Smooth muscle cell (in vitro differentiated cells): ENCODE data around the gene BTN1A1. TPM values are rescaled to one million over a fixed set of nuclear protein-coding genes. Genes with fewer than 3 reads are reported as not detected.

Source experiments
- DNase-seq: peaks from one replicate; lab custom pipeline; 2025; ENCODE audit not compliant: unreplicated experiment; lab: John Stamatoyannopoulos, UW
- H2AFZ ChIP-seq: fragments of 200-600 bp; sonication (generic); 2 replicates; pipeline ENCODE4 v1.6.0; 2016; ENCODE audit warnings: antibody characterized with exemption, low read depth, mild to moderate bottlenecking
- H3F3A ChIP-seq: fragments of 200-600 bp; sonication (generic); 2 replicates; pipeline ENCODE4 v1.6.0; 2017; ENCODE audit warnings: antibody characterized with exemption, low read depth
- H3K27ac ChIP-seq: fragments of 200-600 bp; sonication (generic); 2 replicates; pipeline ENCODE4 v1.5.1; 2016; ENCODE audit warnings: low read depth, mild to moderate bottlenecking
- H3K27me3 ChIP-seq: fragments of 200-600 bp; sonication (generic); 2 replicates; pipeline ENCODE4 v1.6.1; 2016; ENCODE audit warnings: low read depth, mild to moderate bottlenecking
- H3K36me3 ChIP-seq: fragments of 200-600 bp; sonication (generic); 2 replicates; pipeline ENCODE4 v1.5.1; 2016; ENCODE audit warnings: low read depth
- H3K4me1 ChIP-seq: fragments of 200-600 bp; sonication (generic); 2 replicates; pipeline ENCODE4 v1.5.1; 2016; ENCODE audit warnings: low read depth
- H3K4me2 ChIP-seq: fragments of 200-600 bp; sonication (generic); 2 replicates; pipeline ENCODE4 v1.6.0; 2016; ENCODE audit warnings: mild to moderate bottlenecking
- H3K4me3 ChIP-seq: fragments of 200-600 bp; sonication (generic); 2 replicates; pipeline ENCODE4 v1.5.1; 2016; ENCODE audit warnings: mild to moderate bottlenecking
- H3K79me2 ChIP-seq: fragments of 200-600 bp; sonication (generic); 2 replicates; pipeline ENCODE4 v1.6.0; 2016; ENCODE audit warnings: low read depth, mild to moderate bottlenecking
- H3K9ac ChIP-seq: fragments of 200-600 bp; sonication (generic); 2 replicates; pipeline ENCODE4 v1.6.0; 2016; ENCODE audit warnings: low read depth
- H3K9me3 ChIP-seq: fragments of 200-600 bp; sonication (generic); replicated peaks from 2 replicates; pipeline ENCODE4 v1.5.1; 2016; ENCODE audit warnings: low read depth
- H4K20me1 ChIP-seq: fragments of 200-600 bp; sonication (generic); 2 replicates; pipeline ENCODE4 v1.6.0; 2016; ENCODE audit warnings: low read depth
- WGBS: methylation state at CpG from one replicate; pipeline ENCODE4 v1.1.7; 2016; ENCODE audit warnings: low lambda C conversion rate; 5-methylcytosine and 5-hydroxymethylcytosine counted together
- polyA plus RNA-seq: library from polyadenylated mRNA; unstranded; fragments of >200 nt; fragmentation: Nextera tagmentation; extraction: Ambion mirVana; gene quantifications from 2 replicates; pipeline ENCODE4 v1.2.1, GENCODE V29; 2016
- total RNA-seq: library from RNA; depleted of rRNA; stranded (reverse); fragments of >200 nt; gene quantifications from 2 replicates; pipeline ENCODE4 v1.2.3, GENCODE V29; 2014
- TF ChIP-seq, protein P1 (sequence below): fragments of 200-600 bp; sonication (generic); IDR thresholded peaks from 2 replicates; pipeline ENCODE4 v1.5.1; 2017; ENCODE audit warnings: borderline replicate concordance, mild to moderate bottlenecking, antibody characterized with exemption; ENCODE audit not compliant: insufficient read depth, poor library complexity, severe bottlenecking

Gene BTN1A1
- total and polyA plus RNA-seq, 2 experiments from 2014 or later = not detected

DNA sequence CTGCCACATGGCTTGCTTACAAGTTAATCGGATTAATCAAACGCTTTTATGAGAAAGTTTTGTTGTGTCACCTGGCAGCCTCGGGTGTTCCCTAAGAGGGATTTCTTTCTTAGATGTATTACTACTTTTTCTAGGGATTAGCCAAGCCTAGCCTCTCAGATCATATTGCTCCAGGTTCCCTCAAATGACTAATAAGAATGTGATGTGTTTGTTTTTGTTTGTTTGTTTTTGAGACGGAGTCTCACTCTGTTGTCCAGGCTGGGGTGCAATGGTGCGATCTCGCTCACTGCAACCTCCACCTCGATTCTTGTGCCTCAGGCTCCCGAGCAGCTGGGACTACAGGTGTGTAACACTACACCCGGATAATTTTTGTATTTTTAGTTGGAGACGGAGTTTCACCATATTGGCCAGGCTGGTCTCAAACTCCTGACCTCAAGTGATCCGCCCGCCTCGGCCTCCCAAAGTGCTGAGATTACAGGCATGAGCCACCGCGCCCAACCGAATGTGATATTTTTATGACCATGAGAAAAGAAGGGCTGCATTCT, 39.0 kb downstream of the BTN1A1 start:
- Histone ChIP-seq H2AFZ (peak overlapping the region; percentile 90), H3K4me1 (peaks cover 15% of the 10 kb centered on the region), H3K36me3 (no peaks in the 10 kb centered on the region), H3K9me3 (no peaks in the 10 kb centered on the region), H3K27ac (peak overlapping the region; percentile 88), H3K4me3 (peak overlapping the region; percentile 75), H3F3A (peaks cover 9% of the 10 kb centered on the region), H3K27me3 (no peaks in the 10 kb centered on the region), H3K79me2 (peaks cover 46% of the 10 kb centered on the region), H3K4me2 (peak overlapping the region; percentile 86), H3K9ac (peak overlapping the region; percentile 86), H4K20me1 (peaks cover 4% of the 10 kb centered on the region)
- no peak for DNase-seq
- TF ChIP-seq, protein P1, sequence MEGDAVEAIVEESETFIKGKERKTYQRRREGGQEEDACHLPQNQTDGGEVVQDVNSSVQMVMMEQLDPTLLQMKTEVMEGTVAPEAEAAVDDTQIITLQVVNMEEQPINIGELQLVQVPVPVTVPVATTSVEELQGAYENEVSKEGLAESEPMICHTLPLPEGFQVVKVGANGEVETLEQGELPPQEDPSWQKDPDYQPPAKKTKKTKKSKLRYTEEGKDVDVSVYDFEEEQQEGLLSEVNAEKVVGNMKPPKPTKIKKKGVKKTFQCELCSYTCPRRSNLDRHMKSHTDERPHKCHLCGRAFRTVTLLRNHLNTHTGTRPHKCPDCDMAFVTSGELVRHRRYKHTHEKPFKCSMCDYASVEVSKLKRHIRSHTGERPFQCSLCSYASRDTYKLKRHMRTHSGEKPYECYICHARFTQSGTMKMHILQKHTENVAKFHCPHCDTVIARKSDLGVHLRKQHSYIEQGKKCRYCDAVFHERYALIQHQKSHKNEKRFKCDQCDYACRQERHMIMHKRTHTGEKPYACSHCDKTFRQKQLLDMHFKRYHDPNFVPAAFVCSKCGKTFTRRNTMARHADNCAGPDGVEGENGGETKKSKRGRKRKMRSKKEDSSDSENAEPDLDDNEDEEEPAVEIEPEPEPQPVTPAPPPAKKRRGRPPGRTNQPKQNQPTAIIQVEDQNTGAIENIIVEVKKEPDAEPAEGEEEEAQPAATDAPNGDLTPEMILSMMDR = no peak
- 69% methylated on average over 15 of the region's 16 CpGs for WGBS

DNA sequence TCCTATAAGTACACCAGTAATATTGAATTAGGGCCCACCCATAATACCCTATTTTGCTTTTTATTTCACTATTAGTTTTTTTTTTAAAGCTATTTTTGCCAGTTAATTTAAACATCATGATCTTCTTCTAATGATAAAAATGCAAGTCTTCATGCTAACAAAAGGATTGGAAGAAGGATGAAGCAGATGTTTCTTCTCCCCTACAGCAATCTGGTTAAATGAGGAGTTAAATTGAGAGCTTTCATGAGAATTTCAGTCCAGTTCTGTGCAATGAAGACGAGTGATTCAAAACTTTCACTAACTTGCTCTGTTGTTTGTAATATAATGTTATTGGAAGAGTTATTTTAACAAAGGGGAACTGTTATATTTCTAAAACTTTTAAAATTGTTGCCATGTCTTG, 41.5 kb downstream of the BTN1A1 start:
- Histone ChIP-seq H4K20me1 (peaks cover 4% of the 10 kb centered on the region), H3K27me3 (no peaks in the 10 kb centered on the region), H3K9ac (no peak overlapping the region), H3K27ac (no peak overlapping the region), H3K4me1 (peaks cover 9% of the 10 kb centered on the region), H3K36me3 (no peaks in the 10 kb centered on the region), H3K79me2 (peaks cover 54% of the 10 kb centered on the region), H3K9me3 (no peaks in the 10 kb centered on the region), H3F3A (peaks cover 4% of the 10 kb centered on the region), H2AFZ (no peak overlapping the region), H3K4me2 (no peak overlapping the region), H3K4me3 (no peak overlapping the region)
- DNase-seq = no peak
- TF ChIP-seq, protein P1 = no peak
- 94% methylated on average over 1 of the region's 1 CpG for WGBS

DNA sequence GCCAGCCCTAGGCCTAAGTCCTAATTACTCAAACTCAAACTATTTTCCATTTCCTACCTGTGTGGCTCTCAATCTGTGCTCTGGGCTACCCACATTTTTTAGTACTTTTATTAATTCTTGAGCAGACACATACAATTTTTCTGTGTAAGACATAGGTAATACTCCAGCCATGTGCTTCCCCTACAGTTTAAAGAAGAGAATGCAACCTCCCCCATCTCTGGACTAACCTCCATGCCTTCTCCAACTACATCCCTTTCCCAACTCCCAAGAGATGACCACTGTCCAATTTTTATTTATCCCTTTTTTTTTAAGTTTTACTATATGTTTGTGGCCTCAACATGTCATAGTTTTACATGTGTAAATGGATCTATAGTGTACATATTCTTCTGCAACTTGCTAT, 43.9 kb downstream of the BTN1A1 start:
- Histone ChIP-seq H3K4me2 (no peak overlapping the region), H3K9me3 (no peaks in the 10 kb centered on the region), H3K79me2 (peaks cover 49% of the 10 kb centered on the region), H3K9ac (no peak overlapping the region), H3K4me3 (no peak overlapping the region), H4K20me1 (peaks cover 4% of the 10 kb centered on the region), H3K27ac (no peak overlapping the region), H3F3A (no peaks in the 10 kb centered on the region), H3K4me1 (peaks cover 3% of the 10 kb centered on the region), H3K27me3 (no peaks in the 10 kb centered on the region), H3K36me3 (no peaks in the 10 kb centered on the region), H2AFZ (no peak overlapping the region)
- DNase-seq = no peak
- TF ChIP-seq, protein P1 = peak; percentile 7

DNA sequence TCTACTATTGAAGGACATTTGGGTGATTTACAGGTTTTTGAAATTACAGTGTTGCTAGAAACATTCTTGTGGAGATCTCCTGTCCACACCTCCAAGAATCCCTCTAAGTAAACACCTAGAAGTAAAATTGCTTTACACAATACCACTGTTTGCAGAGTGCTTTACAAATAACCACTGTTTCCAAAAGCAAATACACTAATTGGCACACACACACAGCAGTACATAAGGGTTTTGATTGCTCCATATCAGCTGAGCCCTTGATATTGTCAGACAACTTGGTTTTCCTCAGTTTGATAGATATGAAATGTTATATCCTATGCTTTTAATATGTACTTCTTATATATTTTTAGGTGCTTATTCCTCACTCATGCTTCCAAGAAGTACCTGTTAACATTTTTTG, 44.4 kb downstream of the BTN1A1 start:
- no peak overlapping the region for H2AFZ ChIP-seq
- H3K36me3 ChIP-seq = no peaks in the 10 kb centered on the region
- no peak overlapping the region for H3K27ac ChIP-seq
- TF ChIP-seq, protein P1 = no peak
- H3K4me1 ChIP-seq = no peaks in the 10 kb centered on the region
- H3K4me2 ChIP-seq = no peak overlapping the region
- no peak overlapping the region for H3K9ac ChIP-seq
- no peak for DNase-seq
- no peaks in the 10 kb centered on the region for H3K9me3 ChIP-seq
- no peaks in the 10 kb centered on the region for H3K27me3 ChIP-seq
- peaks cover 4% of the 10 kb centered on the region for H4K20me1 ChIP-seq
- H3F3A ChIP-seq = no peaks in the 10 kb centered on the region
- no peak overlapping the region for H3K4me3 ChIP-seq
- H3K79me2 ChIP-seq = peaks cover 43% of the 10 kb centered on the region
